Stimulated activated CD8-positive, alpha-beta memory T cell treated with anti-CD3 and anti-CD28 coated beads, Interleukin-15, amount 100 ng/mL, for 4 hours (primary cell): ENCODE results near the gene CHRNA9.
A peak's percentile ranks its signal among the peaks of the same experiment; 100 is the strongest.
"Not testable (repeated sequence)": the region's sequence is repeated elsewhere in the genome, so short reads cannot be mapped to it uniquely, and the experiment has no call there.

Experiments
- DNase-seq, 2 donors: peaks; one replicate each; pipeline ENCODE4 v3.0.0-alpha.2; 2020; ENCODE audit warnings: low read depth in 2 of 2

CHRNA9 gene

GRCh38 chr4:40334591-40335524 lies at the start of gene CHRNA9:
Gene CHRNA9, plus strand, starts transcription at chr4:40335333. Its CDS starts 135 bp downstream, at chr4:40335468.
- no peak for DNase-seq

GRCh38 chr4:40285692-40286091 lies 49.4 kb upstream of the CHRNA9 start:
- no peak for DNase-seq

GRCh38 chr4:40288566-40288965 lies 46.6 kb upstream of the CHRNA9 start:
- no peak for DNase-seq

GRCh38 chr4:40289366-40290188 lies 45.6 kb upstream of the CHRNA9 start:
- no peak for DNase-seq

- not testable (repeated sequence) for DNase-seq
These were observed 44.4 kb upstream of the CHRNA9 start for GRCh38 chr4:40290611-40291186.

GRCh38 chr4:40292313-40292759 lies 42.8 kb upstream of the CHRNA9 start:
- DNase-seq = no peak

GRCh38 chr4:40294339-40294738 lies 40.8 kb upstream of the CHRNA9 start:
- no peak for DNase-seq

- DNase-seq = not testable (repeated sequence)
These were observed 40.1 kb upstream of the CHRNA9 start for GRCh38 chr4:40295030-40295429.

- DNase-seq = no peak
These were observed 39.6 kb upstream of the CHRNA9 start for GRCh38 chr4:40295572-40295971.

GRCh38 chr4:40299126-40299525 lies 36.0 kb upstream of the CHRNA9 start:
- no peak for DNase-seq

GRCh38 chr4:40299811-40300292 lies 35.3 kb upstream of the CHRNA9 start:
- no peak for DNase-seq

- no peak for DNase-seq
These were observed 34.6 kb upstream of the CHRNA9 start for GRCh38 chr4:40300371-40301162.

GRCh38 chr4:40301603-40302002 lies 33.5 kb upstream of the CHRNA9 start:
- no peak for DNase-seq

- no peak for DNase-seq
These were observed 31.4 kb upstream of the CHRNA9 start for GRCh38 chr4:40303751-40304150.

GRCh38 chr4:40305328-40306170 lies 29.6 kb upstream of the CHRNA9 start:
- no peak for DNase-seq

- DNase-seq = no peak
These were observed 28.9 kb upstream of the CHRNA9 start for GRCh38 chr4:40306226-40306625.

- DNase-seq = no peak
These were observed 28.2 kb upstream of the CHRNA9 start for GRCh38 chr4:40306976-40307375.

- peak in 1 of 2 donors; percentile 52 for DNase-seq
These were observed 27.3 kb upstream of the CHRNA9 start for GRCh38 chr4:40307627-40308497.

- no peak for DNase-seq
These were observed 26.5 kb upstream of the CHRNA9 start for GRCh38 chr4:40308528-40309122.
